ENCODE data around the gene HLA-DOA. TPM values are rescaled to one million over a fixed set of nuclear protein-coding genes. Genes with fewer than 3 reads are reported as not detected.

Gene HLA-DOA
- polyA plus RNA-seq, 1 donor (not counting 4 experiments of a cell fraction or from before 2014, with no cell fraction given), result not detected

- Histone ChIP-seq H3K4me2 (ENCODE audit: control insufficient read depth, extremely low read depth, insufficient read depth, low read depth, low read length) (peak overlapping the region; percentile 18), H2AFZ (ENCODE audit: control insufficient read depth, low read length) (no peak overlapping the region), H3K9ac (ENCODE audit: control insufficient read depth, extremely low read depth, insufficient read depth, low read length) (no peak overlapping the region), H3K79me2 (ENCODE audit: control insufficient read depth, insufficient read depth, low read length) (peaks cover 72% of the 10 kb centered on the region), H3K36me3 (ENCODE audit: control insufficient read depth in 2 of 2, extremely low read depth in 1 of 2, insufficient read depth in 2 of 2, low read length in 2 of 2) (peaks cover 62 to 87% of the 10 kb centered on the region in 2 experiments), H3K27ac (ENCODE audit: control insufficient read depth, insufficient read depth, low read length) (no peak overlapping the region), H3K4me3 (ENCODE audit: control insufficient read depth in 2 of 3, extremely low read depth in 1 of 3, insufficient read depth in 2 of 3, low read depth in 1 of 3, low read length in 3 of 3) (peak overlapping the region in 1 of 3 experiments; percentile 4), H4K20me1 (ENCODE audit: control insufficient read depth, extremely low read depth, insufficient read depth, low read length) (peaks cover 83% of the 10 kb centered on the region), H3K9me1 (ENCODE audit: control insufficient read depth, extremely low read depth, insufficient read depth, low read length) (peaks cover 10% of the 10 kb centered on the region), H3K9me3 (ENCODE audit: control insufficient read depth, low read depth, low read length) (no peaks in the 10 kb centered on the region), H3K4me1 (ENCODE audit: control insufficient read depth, extremely low read depth, insufficient read depth, low read length) (peaks cover 25% of the 10 kb centered on the region), H3K27me3 (ENCODE audit: control insufficient read depth, extremely low read depth, insufficient read depth, low read length) (no peaks in the 10 kb centered on the region)
- DNase-seq (ENCODE audit: low read depth, low spot score) (no peak), FAIRE-seq (no peak)
- dilution Hi-C loops (cut with MboI; ENCODE audit: extremely low pct_ligation_motif_present, low sequenced_read_pairs), result no loop called here
- TF ChIP-seq CTCF (optimal IDR thresholded peaks at IDR 0.05 in 1 of 3, IDR thresholded peaks at IDR 0.05 in 1 of 3, conservative IDR thresholded peaks at IDR 0.05 in 1 of 3; ENCODE audit: extremely low read depth in 1 of 3, insufficient read depth in 2 of 3, low read length in 3 of 3), result no peak
- TF ChIP-seq EZH2 (IDR thresholded peaks at IDR 0.05; ENCODE audit: low read length), result no peak
These were observed 33.5 kb downstream of the HLA-DOA start for GRCh38 chr6:32975886-32976285.

GRCh38 chr6:32974541-32975308 lies 34.7 kb downstream of the HLA-DOA start:
- Histone ChIP-seq H3K79me2 (ENCODE audit: control insufficient read depth, insufficient read depth, low read length) (peaks cover 70% of the 10 kb centered on the region), H3K4me2 (ENCODE audit: control insufficient read depth, extremely low read depth, insufficient read depth, low read depth, low read length) (peak overlapping the region; percentile 98), H3K27me3 (ENCODE audit: control insufficient read depth, extremely low read depth, insufficient read depth, low read length) (no peaks in the 10 kb centered on the region), H3K4me3 (ENCODE audit: control insufficient read depth in 2 of 3, extremely low read depth in 1 of 3, insufficient read depth in 2 of 3, low read depth in 1 of 3, low read length in 3 of 3) (peak overlapping the region; percentile 88 to 99 (median 90)), H2AFZ (ENCODE audit: control insufficient read depth, low read length) (no peak overlapping the region), H3K27ac (ENCODE audit: control insufficient read depth, insufficient read depth, low read length) (peak overlapping the region; percentile 76), H3K4me1 (ENCODE audit: control insufficient read depth, extremely low read depth, insufficient read depth, low read length) (peaks cover 25% of the 10 kb centered on the region), H3K9me3 (ENCODE audit: control insufficient read depth, low read depth, low read length) (no peaks in the 10 kb centered on the region), H4K20me1 (ENCODE audit: control insufficient read depth, extremely low read depth, insufficient read depth, low read length) (peaks cover 72% of the 10 kb centered on the region), H3K36me3 (ENCODE audit: control insufficient read depth in 2 of 2, extremely low read depth in 1 of 2, insufficient read depth in 2 of 2, low read length in 2 of 2) (peaks cover 53 to 75% of the 10 kb centered on the region in 2 experiments), H3K9me1 (ENCODE audit: control insufficient read depth, extremely low read depth, insufficient read depth, low read length) (peaks cover 10% of the 10 kb centered on the region), H3K9ac (ENCODE audit: control insufficient read depth, extremely low read depth, insufficient read depth, low read length) (peak overlapping the region; percentile 90)
- FAIRE-seq, result no peak
- dilution Hi-C loops (cut with MboI; ENCODE audit: extremely low pct_ligation_motif_present, low sequenced_read_pairs), result no loop called here
- TF ChIP-seq EZH2 (IDR thresholded peaks at IDR 0.05; ENCODE audit: low read length), result no peak
- TF ChIP-seq CTCF (optimal IDR thresholded peaks at IDR 0.05 in 1 of 3, IDR thresholded peaks at IDR 0.05 in 1 of 3, conservative IDR thresholded peaks at IDR 0.05 in 1 of 3; ENCODE audit: extremely low read depth in 1 of 3, insufficient read depth in 2 of 3, low read length in 3 of 3), result no peak
- no peak for DNase-seq (ENCODE audit: low read depth, low spot score)

Data from keratinocyte (primary cell).